GM18517 (cell line): ENCODE data around the gene MAN1C1.

ENCODE experiments used
- ATAC-seq: cut with Tn5 transposase; IDR thresholded peaks from one replicate; pipeline ENCODE4 v1.9.1; 2021; ENCODE audit warnings: mild to moderate bottlenecking, moderate library complexity; ENCODE audit not compliant: unreplicated experiment

MAN1C1 gene

DNA sequence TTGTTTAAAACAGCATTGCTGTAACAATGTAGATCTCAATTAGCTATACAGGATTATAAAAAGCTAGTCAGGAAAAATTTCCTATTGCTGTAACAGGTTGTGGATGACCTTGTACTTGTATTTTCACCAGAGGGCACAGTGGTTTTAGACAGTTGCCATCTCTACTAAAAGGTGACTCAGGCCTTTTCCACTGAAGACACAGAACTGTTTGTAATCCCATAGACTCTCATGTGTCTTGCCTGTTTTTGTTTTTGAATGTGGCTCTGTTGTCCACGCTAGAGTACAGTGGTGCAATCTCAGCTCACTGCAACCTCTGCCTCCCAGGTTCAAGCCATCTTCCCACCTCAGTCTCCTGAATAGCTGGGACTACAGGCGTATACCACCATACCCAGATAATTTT is 209.0 kb downstream of the MAN1C1 start:
- no peak for ATAC-seq

- ATAC-seq, result no peak
Measured at GRCh38 chr1:25826571-25826970, 210.0 kb downstream of the MAN1C1 start.

GRCh38 chr1:25828491-25828890 is 211.9 kb downstream of the MAN1C1 start:
- ATAC-seq, result no peak

DNA sequence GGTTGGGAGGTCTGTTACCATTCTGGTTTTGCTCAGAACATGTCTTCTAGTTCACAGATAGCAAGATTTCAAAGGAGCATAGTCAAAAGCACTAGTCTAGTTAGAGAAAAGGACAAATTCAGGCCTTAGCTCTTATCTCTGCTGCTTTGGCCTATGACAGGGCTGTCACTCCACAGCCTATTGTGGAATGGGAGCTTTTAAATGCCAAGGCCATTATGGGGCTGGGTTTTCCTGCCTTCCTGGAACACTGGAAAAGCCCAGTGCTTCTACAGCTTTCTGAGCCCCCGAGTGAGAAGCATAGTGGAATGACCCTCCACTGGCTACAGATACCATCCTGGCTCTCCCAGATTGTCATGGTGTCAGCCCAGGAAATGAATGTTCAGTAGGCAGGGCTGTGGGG is 212.5 kb downstream of the MAN1C1 start:
- ATAC-seq, result no peak

GRCh38 chr1:25831569-25832196 is 215.1 kb downstream of the MAN1C1 start:
- no peak for ATAC-seq

DNA sequence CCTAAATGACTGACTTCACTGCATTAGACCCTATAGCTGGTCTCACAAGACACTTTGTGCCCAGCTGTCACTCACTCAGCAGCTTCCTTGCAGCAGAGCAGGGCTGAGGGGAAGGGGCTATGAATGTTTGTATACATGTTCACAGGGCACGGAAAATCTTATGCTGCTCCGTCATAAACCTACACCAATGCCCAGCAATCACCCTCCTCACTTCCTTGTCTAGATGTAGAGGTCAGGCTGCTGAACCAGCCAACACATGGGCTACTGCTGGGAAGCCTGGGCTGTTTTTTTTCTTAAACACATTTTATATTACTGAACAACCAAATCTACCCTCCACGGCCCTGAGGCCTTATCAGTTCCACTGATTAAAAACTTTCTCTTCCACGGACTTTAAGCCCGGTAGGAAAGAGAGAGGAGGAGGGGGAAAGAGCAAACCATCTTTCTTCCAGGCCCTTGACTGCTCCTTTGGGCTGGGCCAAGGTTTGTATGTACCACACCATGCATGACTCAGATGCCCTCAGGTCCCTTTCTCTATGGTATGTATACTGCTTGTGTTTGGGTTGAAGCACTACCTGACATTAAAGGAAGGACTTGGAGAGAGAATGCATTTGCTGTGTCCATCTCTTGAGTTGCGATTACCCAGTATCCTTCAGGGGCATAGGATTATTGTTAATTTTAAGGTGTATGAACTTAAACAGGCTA is 215.9 kb downstream of the MAN1C1 start:
- no peak for ATAC-seq

DNA sequence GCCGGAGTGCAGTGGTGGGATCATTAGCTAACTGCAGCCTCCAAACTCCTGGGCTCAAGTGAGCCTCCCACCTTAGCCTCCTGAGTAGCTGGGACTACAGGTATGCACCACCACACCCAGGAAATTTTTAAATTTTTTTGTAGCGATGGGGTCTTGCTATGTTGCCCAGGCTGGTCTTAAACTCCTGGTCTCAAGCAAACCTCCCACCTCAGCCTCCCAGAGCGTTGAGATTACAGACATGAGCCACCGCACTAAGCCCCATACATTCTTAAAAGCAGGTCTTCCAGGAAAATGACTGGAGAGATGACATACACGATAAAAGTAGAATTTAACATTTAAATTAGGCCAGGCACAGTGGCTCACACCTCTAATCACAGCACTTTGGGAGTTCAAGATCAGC is 216.6 kb downstream of the MAN1C1 start:
- ATAC-seq, result no peak
